T1000 (cell line): ENCODE results near the gene FRS2.
"Not testable (repeated sequence)": the region's sequence is repeated elsewhere in the genome, so short reads cannot be mapped to it uniquely, and the experiment has no call there.

Source experiments
- DNase-seq: peaks from one replicate; lab custom pipeline; 2025; ENCODE audit warnings: mixed read lengths; lab: John Stamatoyannopoulos, UW

Gene FRS2

GRCh38 chr12:69580074-69580473, 109.9 kb downstream of the FRS2 start:
- DNase-seq = no peak

GRCh38 chr12:69583203-69583602, 113.0 kb downstream of the FRS2 start:
- no peak for DNase-seq

DNA sequence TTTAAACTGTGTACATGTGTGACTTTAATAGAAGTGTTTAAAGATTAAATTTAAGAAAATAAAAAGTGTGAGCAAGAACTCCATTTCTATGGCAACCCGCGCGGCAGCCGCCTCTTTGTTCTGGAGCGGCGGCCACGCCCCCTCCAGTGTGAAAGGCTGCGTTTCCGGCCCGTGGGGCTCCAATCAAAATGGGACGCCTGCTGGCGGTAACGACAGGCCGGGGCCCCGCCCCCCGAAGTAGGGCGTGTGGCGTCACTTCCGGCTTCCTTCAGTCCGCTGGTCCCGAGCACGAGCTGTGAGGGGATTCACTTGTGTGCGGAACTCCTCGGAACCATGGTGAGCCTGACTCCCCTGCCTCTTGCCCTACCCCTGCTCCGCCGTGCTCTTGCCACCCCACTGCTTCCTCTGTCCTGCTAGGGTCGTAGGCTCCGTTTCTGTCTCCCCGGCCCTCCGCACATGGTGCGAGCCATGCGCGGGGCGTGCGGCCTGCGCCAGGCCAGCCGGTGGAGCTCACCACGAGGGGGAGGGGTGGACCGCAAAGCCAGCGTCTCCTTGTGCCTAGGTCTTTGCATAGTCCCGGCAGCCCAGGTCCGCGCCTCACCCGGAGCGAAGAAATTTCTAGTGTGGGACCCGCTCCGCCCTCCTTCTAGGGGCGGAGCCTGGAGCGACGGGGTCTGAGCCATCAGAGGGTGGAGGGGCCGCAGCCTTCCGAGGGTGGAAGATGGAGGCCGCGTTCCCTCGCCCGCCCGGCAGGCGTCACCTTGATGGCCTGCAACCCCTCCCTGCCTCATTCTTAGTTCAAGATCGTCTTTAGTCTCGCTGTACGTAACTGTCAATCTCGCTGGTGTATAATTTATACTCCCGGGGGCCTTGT, 115.2 kb downstream of the FRS2 start, which contains the start of gene CCT2:
TSS of gene CCT2 (plus strand) at position 271 of the 874 bp plus-strand sequence. CDS start at position 334, 63 bp downstream.
- DNase-seq = peak; percentile 100

DNA sequence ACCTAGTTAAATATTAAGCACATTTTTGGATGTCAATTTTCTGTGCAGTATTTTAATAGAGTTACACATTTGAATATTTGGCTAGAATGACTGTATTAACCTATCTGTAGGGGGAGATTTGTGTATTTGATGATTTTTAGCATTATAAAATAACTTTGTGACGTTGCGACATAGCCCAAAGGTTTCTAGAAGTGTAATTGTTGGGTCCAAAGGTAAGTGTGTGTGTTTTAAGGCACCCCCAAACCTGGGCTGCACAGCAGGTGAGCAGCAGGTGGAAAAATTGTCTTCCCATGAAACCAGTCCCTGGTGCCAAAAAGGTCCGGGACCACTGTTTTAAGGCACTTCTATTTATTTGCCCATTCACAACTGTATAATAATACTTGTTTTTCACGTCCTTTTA, 118.3 kb downstream of the FRS2 start:
- no peak for DNase-seq

DNA sequence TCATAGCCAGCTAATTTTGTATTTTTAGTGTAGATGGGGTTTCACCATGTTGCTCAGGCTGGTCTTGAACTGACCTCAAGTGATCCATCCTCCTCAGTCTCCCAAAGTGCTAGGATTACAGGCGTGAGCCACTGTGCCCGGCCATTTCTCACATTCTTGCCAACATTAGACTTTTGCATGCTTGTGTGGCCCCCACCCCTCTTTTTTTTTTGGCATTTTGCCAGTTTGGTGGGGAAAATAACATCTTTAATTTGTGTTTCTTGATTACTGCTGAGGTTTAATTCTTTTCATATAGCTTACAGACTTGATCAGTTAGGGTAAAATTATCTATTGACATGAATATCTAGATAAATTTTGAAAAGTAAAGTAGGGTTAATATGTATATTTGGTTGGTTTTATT, 118.9 kb downstream of the FRS2 start:
- DNase-seq = no peak

DNA sequence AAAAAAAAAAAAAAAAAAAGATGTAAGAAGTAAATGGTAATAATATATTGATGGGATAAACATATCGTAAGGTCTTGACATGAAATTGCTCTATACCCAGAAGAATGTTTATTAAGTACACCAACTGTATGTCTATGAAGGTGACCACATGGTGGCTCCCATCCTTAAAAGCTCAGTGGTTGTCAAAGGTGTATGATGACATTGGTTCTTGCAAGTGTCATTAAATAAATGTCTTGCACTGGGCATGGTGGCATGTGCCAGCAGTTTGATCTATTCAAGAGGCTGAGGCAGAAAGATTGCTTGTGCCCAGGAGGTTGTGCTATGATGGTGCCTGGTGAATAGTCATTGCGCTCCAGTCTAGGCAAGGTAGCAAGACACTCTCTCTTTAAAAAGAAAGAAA, 125.5 kb downstream of the FRS2 start:
- no peak for DNase-seq

GRCh38 chr12:69598174-69598753, 128.1 kb downstream of the FRS2 start:
- DNase-seq = no peak

GRCh38 chr12:69600804-69601203, 130.6 kb downstream of the FRS2 start:
- no peak for DNase-seq

DNA sequence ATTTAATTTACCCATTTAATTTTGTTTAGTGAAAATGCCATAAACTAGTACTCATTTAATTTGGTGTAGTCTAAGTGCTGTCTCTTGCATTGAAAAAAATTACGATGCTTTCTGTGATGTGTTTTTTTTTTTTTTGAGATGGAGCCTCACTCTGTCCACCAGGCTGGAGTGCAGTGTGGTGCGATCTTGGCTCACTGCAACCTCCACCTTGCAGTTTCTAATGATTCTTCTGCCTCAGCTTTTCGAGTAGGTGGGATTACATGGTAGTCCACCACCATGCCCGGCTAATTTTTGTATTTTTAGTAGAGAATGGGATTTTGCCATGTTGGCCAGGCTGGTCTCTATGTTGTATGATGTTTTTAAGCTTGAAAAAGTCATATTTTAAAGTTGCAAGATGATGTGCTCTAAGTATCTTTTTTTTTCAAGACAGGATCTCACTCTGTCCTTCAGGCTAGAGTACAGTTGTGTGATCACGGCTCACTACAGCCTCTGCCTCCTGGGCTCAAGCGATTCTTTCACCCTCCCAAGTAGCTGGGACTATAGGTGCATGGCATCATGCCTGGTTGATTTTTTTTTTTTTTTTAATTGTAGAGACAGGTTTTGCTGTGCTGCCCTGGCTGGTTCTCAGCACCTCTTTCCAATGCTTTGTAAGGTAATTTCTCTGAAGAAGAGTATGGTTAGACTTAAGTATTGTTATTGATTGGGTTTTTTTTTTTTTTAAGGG, 131.9 kb downstream of the FRS2 start:
- no peak for DNase-seq

DNA sequence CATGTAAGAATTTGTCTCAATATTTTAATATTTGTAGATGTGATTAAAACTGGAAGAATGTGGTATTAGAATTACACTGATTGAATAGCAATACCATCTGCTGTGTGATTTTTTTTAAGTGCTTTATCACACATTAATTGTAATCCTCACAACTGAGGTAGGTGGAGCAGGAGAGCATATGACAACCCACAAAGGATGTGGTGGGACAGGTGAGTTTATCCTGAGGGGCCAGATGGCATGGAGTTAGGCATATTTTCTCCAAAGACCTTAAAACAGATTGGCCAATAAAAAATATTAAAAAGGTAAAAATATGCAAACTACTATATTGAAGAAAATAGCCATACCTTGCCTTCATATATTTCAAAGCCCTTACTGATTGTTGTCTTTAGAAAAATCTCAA, 132.8 kb downstream of the FRS2 start:
- DNase-seq = no peak

DNA sequence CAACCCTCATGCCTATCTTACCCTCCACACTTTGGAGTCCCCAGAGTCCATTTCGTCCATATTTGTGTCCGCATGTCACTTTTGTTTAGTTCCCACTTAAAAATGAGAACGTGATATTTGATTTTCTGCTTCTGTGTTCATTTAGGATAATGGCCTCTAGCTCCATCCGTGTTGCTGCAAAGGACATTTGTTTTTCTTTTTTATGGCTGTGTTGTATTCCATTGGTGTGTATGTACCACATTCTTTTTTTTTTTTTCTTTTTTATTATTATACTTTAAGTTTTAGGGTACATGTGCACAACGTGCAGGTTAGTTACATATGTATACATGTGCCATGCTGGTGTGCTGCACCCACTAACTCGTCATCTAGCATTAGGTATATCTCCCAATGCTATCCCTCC, 133.4 kb downstream of the FRS2 start:
- not testable (repeated sequence) for DNase-seq

GRCh38 chr12:69604275-69604674, 134.1 kb downstream of the FRS2 start:
- not testable (repeated sequence) for DNase-seq

DNA sequence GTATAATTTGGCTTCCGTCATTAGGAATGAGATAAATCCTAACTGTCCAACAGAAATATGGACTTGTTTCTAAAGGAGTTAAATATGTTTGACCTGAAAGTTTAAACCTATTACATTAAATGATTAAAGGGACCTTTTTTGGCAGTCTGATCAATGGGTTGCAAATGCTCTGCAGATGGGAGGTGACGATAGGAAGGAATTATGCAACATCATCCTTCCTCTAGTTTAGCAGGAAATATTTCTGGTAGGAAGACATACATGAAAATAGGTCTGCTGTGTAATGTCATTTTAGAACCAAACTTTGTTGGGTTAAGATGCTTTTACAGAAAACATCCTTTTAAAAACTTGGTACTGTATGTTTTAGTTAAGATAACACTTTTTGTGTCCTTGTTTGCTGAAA, 137.9 kb downstream of the FRS2 start:
- no peak for DNase-seq

GRCh38 chr12:69610126-69610525, 139.9 kb downstream of the FRS2 start:
- DNase-seq = no peak

GRCh38 chr12:69610729-69611128, 140.5 kb downstream of the FRS2 start, which contains the start of gene LRRC10:
LRRC10 (minus strand) TSS chr12:69610907; CDS start chr12:69610838, 69 bp downstream.
- DNase-seq = no peak

GRCh38 chr12:69613351-69613750, 143.2 kb downstream of the FRS2 start:
- no peak for DNase-seq

- no peak for DNase-seq
Observed at GRCh38 chr12:69616025-69616424, 145.8 kb downstream of the FRS2 start.

DNA sequence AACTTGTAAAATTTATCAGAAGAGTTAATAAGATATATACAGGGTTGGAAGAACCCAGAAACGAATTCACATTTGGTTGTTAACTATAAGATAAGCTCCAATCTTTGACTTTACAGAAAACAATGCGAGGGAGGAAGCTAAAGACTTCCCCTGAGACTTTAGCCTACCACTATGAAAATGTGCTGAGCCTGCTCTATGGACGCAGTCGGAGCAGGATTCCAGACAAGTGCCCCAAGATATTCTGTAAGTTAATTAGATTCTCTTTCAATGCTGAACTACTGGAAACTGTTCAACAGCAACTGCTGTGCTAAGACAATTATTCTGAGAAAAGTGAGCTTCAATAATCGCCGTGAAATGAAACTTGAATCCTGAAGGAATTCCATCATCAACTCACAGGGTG, 148.9 kb downstream of the FRS2 start:
- no peak for DNase-seq

DNA sequence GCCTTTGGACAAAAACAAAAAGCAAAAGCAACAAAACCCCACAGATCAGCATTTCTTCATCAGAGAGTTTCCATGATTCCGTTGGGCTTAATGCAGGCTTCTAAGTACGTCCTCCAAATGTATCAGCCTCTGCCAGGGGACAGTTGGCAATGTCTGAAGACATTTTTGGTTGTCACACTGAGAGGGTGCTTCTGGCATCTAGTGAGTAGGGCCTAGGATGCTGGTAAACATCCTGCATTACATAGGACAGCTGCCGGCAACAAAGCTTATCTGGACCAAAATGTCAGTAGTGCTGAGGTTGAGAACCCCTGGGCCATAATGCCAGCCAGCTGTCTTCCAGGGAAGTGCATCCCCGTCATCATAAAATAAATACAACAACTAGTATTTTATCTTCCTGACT, 149.9 kb downstream of the FRS2 start:
- DNase-seq = no peak

DNA sequence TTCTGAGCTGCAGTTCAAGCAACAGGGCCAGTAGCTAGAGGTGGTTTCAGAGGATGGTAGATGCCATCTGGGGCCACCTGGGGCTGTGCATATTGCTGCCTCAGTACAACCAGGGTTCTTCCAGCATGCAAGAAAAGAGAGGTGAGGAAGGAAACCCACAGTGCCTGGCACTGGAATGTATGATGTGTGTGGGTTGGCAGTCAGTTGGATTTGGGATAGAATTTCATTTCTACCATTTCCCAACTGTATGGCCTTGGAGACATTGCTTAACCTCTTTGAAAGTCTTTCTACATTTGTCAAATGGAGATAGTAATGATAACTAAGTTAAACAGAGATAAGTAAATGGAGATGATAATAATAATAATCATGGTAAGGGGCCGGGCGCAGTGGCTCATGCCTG, 150.7 kb downstream of the FRS2 start:
- no peak for DNase-seq

DNA sequence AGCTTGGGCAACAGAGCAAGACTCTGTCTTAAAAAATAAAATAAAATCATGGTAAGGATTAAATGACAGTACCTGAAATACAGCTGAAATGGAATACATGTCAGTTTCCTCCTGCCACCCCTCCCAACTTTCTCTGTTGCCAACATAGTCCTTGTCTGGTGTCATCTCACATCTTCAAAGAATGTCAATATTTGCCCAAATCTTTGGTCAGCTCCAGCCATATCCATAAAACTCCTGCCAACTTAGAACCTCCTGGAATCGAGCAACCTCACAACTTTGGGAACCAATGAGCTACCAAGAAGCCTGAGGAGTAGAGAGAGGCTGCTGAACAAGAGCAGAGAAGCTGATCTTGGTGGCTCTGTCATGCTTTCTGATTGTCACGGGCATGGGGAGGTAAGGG, 151.4 kb downstream of the FRS2 start:
- DNase-seq = no peak

- no peak for DNase-seq
Observed at GRCh38 chr12:69623970-69624369, 153.8 kb downstream of the FRS2 start.

GRCh38 chr12:69627501-69627900, 157.3 kb downstream of the FRS2 start:
- no peak for DNase-seq
